ENCODE data around the gene GPR179. TPM values are rescaled to one million over a fixed set of nuclear protein-coding genes. Genes with fewer than 3 reads are reported as not detected.

The GPR179 gene
- total RNA-seq, 1 experiment from 2014 or later, result not detected

DNA sequence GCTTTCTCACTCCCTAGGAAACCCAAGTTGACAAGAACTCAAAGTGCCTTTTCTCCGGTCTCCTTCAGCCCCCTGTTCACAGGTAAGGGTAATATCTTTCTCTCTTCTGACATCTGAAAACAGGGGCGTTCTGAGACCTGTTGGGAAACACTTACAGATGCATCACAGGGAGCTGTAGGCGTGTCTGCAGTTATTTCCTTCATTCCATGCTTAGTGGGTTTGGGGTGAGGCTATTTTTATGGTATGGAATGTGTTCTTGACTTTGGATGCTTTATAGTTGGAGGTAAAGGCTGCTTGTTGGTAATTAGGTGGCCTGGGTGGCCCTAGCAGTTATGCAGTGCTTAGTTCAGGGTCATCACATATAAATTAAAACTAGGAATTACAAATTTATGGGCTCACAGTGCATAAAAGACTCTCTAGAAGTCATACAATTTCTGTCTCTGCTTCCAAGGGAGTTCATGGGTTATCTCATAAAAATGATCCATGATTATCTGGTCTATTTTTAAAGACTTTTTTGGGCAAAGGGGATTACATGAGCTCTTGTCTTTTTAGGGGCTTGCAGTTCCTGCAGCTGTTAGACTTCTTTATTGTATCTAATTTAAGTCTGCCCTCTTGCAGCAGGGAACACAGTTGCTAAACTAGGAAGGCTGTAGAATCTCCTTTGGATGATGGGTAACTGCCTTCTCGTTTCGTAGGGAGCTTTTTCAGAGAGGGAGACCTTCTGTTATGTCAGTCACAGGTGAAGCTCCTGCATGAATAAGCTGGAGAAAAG is 18.1 kb upstream of the GPR179 start:
- Histone ChIP-seq H3K27ac (ENCODE audit: insufficient read length, low read depth, low read length) (no peak overlapping the region), H3T11ph (ENCODE audit: low read length) (no peak overlapping the region), H3K79me2 (ENCODE audit: insufficient read depth, low read length) (no peaks in the 10 kb centered on the region; the same call in 1 of the 2 replicates), H4K20me1 (ENCODE audit: control insufficient read depth, insufficient read depth, insufficient read length) (no peaks in the 10 kb centered on the region), H2BK12ac (ENCODE audit: insufficient read length, low read depth, low read length) (no peak overlapping the region), H2AFZ (ENCODE audit: low read length) (no peak overlapping the region), H3K9ac (ENCODE audit: extremely low read depth, insufficient read length, low read length) (no peak overlapping the region), H2BK15ac (ENCODE audit: low read depth, low read length) (no peak overlapping the region), H2BK120ac (ENCODE audit: low read depth, low read length, poor library complexity, severe bottlenecking) (no peak overlapping the region), H4K8ac (replicated peaks; ENCODE audit: insufficient read length, low read depth, low read length) (no peak overlapping the region), H3K9me3 (ENCODE audit: control insufficient read depth, low read depth, low read length) (no peaks in the 10 kb centered on the region), H4K91ac (ENCODE audit: insufficient read length, low read depth, low read length) (no peak overlapping the region), H2BK20ac (ENCODE audit: low read depth, low read length, poor library complexity, severe bottlenecking) (no peak overlapping the region), H3K4me2 (ENCODE audit: insufficient read depth, insufficient read length, low read length) (no peak overlapping the region), H3K4me1 (ENCODE audit: insufficient read depth, low read length) (peaks cover 5% of the 10 kb centered on the region; the same call in 1 of the 2 replicates), H2AK5ac (ENCODE audit: insufficient read length, low read length) (no peak overlapping the region), H3K27me3 (ENCODE audit: insufficient read depth, low read length) (no peaks in the 10 kb centered on the region), H3K56ac (ENCODE audit: insufficient read length, low read depth, low read length) (no peak overlapping the region), H4K5ac (ENCODE audit: insufficient read length, low read depth, low read length) (no peak overlapping the region), H3K79me1 (ENCODE audit: insufficient read depth, low read depth, low read length, poor library complexity, severe bottlenecking) (no peaks in the 10 kb centered on the region), H3K23me2 (ENCODE audit: insufficient read length, low read depth, low read length, poor library complexity, severe bottlenecking) (no peaks in the 10 kb centered on the region), H2BK5ac (ENCODE audit: insufficient read length, low read length) (no peak overlapping the region), H3K18ac (ENCODE audit: insufficient read length, low read depth, low read length) (no peak overlapping the region), H3K23ac (ENCODE audit: insufficient read length, low read depth, low read length) (no peak overlapping the region), H3K14ac (ENCODE audit: insufficient read depth, low read length) (no peak overlapping the region), H3K4ac (ENCODE audit: low read depth, low read length) (no peak overlapping the region)
- H3K27me3 Mint-ChIP-seq (ENCODE audit: low read depth), result no peaks in the 10 kb centered on the region
- H3K4me3 Mint-ChIP-seq, result no peak overlapping the region
- peaks cover 3 to 10% (median 9%) of the 10 kb centered on the region in 3 experiments; a peak in 4 of 7 replicates for H3K36me3 Mint-ChIP-seq (ENCODE audit: insufficient read depth in 1 of 3, low read depth in 3 of 3)
- H3K4me1 Mint-ChIP-seq, result peaks cover 18 to 26% of the 10 kb centered on the region in 2 experiments
- no CpG with 5 or more reads among the region's 5 CpGs for WGBS (ENCODE audit: extremely low coverage, insufficient read length, low lambda C conversion rate)
- H3K27ac Mint-ChIP-seq, result peak overlapping the region in 1 of 3 experiments; percentile 39; a peak in 2 of 7 replicates
- no peaks in the 10 kb centered on the region for H3K9me3 Mint-ChIP-seq
- DNase-seq, result no peak
- TF ChIP-seq, protein P1, sequence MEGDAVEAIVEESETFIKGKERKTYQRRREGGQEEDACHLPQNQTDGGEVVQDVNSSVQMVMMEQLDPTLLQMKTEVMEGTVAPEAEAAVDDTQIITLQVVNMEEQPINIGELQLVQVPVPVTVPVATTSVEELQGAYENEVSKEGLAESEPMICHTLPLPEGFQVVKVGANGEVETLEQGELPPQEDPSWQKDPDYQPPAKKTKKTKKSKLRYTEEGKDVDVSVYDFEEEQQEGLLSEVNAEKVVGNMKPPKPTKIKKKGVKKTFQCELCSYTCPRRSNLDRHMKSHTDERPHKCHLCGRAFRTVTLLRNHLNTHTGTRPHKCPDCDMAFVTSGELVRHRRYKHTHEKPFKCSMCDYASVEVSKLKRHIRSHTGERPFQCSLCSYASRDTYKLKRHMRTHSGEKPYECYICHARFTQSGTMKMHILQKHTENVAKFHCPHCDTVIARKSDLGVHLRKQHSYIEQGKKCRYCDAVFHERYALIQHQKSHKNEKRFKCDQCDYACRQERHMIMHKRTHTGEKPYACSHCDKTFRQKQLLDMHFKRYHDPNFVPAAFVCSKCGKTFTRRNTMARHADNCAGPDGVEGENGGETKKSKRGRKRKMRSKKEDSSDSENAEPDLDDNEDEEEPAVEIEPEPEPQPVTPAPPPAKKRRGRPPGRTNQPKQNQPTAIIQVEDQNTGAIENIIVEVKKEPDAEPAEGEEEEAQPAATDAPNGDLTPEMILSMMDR (conservative IDR thresholded peaks at IDR 0.05), result no peak
